ENCODE data around the gene CIITA. TPM values are rescaled to one million over a fixed set of nuclear protein-coding genes. Genes with fewer than 3 reads are reported as not detected.

CIITA gene
- total and polyA plus RNA-seq, 11 donors, result 1.6 to 73.9 (median 8.2) TPM

DNA sequence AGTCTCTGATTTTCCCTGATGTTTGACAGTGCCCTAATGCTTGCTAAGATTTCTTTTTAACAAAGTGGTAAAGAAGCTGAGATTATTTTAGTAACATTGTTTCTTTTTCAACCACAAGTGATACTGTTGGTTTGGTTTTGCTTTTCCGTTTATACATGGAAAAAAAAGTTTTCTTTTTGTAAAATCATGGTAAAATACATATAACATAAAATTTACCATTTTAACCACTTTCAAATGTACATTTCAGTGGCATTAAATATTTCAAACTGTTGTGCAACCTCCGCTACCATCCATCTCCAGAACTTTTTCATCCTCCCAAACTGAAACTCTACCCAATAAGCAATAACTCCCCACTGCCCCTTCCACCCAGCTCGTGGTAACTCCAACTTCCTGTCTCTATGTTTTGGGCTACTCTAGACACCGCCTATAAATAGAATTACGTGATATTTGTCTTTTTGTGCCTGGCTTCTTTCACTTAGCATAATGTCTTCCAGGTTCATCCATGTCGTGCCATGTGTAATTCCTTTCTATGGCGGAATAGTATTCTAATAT lies 4.6 kb downstream of the CIITA start:
- peak overlapping the region in 1 of 12 donors; percentile 81 for H3K4me3 ChIP-seq
- TF ChIP-seq, protein P1, sequence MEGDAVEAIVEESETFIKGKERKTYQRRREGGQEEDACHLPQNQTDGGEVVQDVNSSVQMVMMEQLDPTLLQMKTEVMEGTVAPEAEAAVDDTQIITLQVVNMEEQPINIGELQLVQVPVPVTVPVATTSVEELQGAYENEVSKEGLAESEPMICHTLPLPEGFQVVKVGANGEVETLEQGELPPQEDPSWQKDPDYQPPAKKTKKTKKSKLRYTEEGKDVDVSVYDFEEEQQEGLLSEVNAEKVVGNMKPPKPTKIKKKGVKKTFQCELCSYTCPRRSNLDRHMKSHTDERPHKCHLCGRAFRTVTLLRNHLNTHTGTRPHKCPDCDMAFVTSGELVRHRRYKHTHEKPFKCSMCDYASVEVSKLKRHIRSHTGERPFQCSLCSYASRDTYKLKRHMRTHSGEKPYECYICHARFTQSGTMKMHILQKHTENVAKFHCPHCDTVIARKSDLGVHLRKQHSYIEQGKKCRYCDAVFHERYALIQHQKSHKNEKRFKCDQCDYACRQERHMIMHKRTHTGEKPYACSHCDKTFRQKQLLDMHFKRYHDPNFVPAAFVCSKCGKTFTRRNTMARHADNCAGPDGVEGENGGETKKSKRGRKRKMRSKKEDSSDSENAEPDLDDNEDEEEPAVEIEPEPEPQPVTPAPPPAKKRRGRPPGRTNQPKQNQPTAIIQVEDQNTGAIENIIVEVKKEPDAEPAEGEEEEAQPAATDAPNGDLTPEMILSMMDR (IDR thresholded peaks at IDR 0.05), result no peak
- no peak for TF ChIP-seq POLR2A (IDR thresholded peaks at IDR 0.05)
- peak overlapping the region in 2 of 12 donors; percentile 76 to 91 for H3K27ac ChIP-seq
- peaks cover 0 to 44% (median 0%) of the 10 kb centered on the region in 9 donors for H3K36me3 ChIP-seq
- 66 to 72% (median 68%) methylated on average over 7 of the region's 7 CpGs for WGBS, 4 donors
- peaks cover 0 to 86% (median 13%) of the 10 kb centered on the region in 12 donors for H3K4me1 ChIP-seq
- DNase-seq, result no peak
- intact Hi-C loops (cut with DNase I), result no loop called here
- ATAC-seq, result no peak
- H3K27me3 ChIP-seq, result peaks cover 0 to 9% (median 0%) of the 10 kb centered on the region in 9 donors
- no peaks in the 10 kb centered on the region for H3K9me3 ChIP-seq

DNA sequence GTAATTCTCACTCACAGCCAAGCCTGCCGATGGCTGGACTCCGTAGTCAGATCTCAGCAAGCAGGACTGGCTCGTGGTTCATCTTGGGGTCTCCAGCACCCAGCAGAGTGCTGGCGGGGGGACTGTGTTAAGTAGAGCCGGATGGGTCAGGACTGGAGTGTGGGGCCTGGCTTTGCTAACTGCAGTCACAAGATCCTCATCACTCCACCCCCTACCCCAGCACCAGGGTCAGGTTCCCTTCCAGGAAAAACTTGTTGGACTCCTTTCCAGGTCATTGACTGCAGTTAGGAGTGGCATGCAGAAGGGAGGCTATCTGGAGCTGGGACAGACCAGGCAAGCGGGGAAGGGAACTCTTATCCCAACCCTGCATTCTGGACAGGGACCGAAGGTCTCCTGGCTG lies 6.0 kb downstream of the CIITA start:
- H3K9me3 ChIP-seq, result no peaks in the 10 kb centered on the region
- 74 to 84% (median 80%) methylated on average over 7 of the region's 7 CpGs for WGBS, 4 donors
- TF ChIP-seq POLR2A (IDR thresholded peaks at IDR 0.05), result no peak
- TF ChIP-seq, protein P1 (IDR thresholded peaks at IDR 0.05), result no peak
- H3K27ac ChIP-seq, result peak overlapping the region in 1 of 12 donors; percentile 5
- DNase-seq, result no peak
- no peak for ATAC-seq
- no peak overlapping the region for H3K4me3 ChIP-seq
- H3K4me1 ChIP-seq, result peaks cover 0 to 90% (median 12%) of the 10 kb centered on the region in 12 donors
- peaks cover 0 to 9% (median 0%) of the 10 kb centered on the region in 9 donors for H3K27me3 ChIP-seq
- intact Hi-C loops (cut with DNase I), result no loop called here
- H3K36me3 ChIP-seq, result peaks cover 0 to 51% (median 0%) of the 10 kb centered on the region in 9 donors

DNA sequence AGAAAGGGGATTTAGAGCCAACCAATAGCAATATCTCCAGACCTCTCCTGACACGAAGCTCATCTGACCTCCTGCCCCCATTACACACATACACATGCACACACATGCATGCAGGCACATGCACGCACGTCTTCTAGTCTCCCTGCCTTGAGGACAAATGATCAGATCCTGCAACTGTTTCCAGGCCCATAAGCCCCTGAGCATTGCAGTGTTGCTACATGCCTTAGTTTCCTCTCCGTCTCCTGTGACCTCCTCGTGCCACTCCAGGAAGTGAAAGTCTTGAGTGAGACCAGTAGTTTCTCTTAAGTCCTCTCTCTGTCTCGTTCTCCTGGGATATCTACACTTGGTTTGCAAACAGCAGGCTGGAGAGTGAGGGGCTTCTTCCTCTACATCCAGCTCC lies 8.2 kb downstream of the CIITA start:
- Histone ChIP-seq H3K9me3 (no peaks in the 10 kb centered on the region), H3K4me3 (peak overlapping the region in 1 of 12 donors; percentile 12), H3K27ac (peak overlapping the region in 2 of 12 donors; percentile 9 to 68), H3K36me3 (peaks cover 0 to 62% (median 0%) of the 10 kb centered on the region in 9 donors), H3K27me3 (no peaks in the 10 kb centered on the region), H3K4me1 (peaks cover 0 to 100% (median 0%) of the 10 kb centered on the region in 12 donors)
- intact Hi-C loops (cut with DNase I), result no loop called here
- WGBS, 4 donors, result 55 to 71% (median 67%) methylated on average over 6 of the region's 6 CpGs
- DNase-seq (no peak), ATAC-seq (no peak)
- TF ChIP-seq, protein P1 (IDR thresholded peaks at IDR 0.05), result no peak
- no peak for TF ChIP-seq POLR2A (IDR thresholded peaks at IDR 0.05)

DNA sequence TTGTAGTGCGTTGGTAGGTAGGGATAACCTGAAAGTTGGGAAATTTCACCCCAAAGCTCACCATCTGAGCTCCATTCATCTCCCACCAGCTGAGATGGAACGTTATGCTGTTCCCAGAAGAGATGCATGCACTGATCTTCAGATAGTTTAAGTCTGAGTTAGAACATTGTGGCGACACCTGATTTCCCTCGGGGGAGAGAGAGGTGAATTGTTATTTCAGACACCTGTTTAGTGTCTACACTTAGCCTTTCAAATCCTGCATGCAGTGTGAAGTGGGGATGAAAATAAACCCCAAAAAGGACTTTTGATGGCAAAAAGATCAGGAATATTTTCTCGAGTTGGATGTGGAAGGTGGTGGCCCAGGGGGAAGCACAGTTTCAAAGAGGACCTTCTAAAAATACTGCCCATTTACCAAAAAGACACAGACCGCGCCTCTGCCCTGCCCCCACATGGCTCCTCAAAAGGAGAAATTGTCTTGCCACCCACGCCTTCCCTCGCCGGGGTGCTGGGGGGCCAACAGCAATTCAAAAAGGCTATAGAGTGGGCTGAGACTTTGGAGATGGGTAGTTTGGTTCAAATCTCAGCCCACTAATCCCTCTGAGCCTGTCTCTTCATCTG lies 11.4 kb downstream of the CIITA start:
- H3K27ac ChIP-seq, result peak overlapping the region in 1 of 12 donors; percentile 67
- TF ChIP-seq POLR2A (IDR thresholded peaks at IDR 0.05), result no peak
- TF ChIP-seq, protein P1 (IDR thresholded peaks at IDR 0.05), result no peak
- H3K27me3 ChIP-seq, result no peaks in the 10 kb centered on the region
- peaks cover 0 to 63% (median 0%) of the 10 kb centered on the region in 9 donors for H3K36me3 ChIP-seq
- H3K4me3 ChIP-seq, result peak overlapping the region in 1 of 12 donors; percentile 3
- no peaks in the 10 kb centered on the region for H3K9me3 ChIP-seq
- peaks cover 0 to 100% (median 1%) of the 10 kb centered on the region in 12 donors for H3K4me1 ChIP-seq
- WGBS, 4 donors, result 66 to 72% (median 71%) methylated on average over 10 of the region's 10 CpGs
- ATAC-seq (peak in 1 of 4 donors; percentile 12), DNase-seq (peak in 1 of 5 donors; percentile 59)
- intact Hi-C loops (cut with DNase I), result no loop called here

Data from heart left ventricle (tissue), 16 donors.